Activated T-cell treated with anti-CD3 and anti-CD28 coated beads, Interleukin-2, amount 50 U/mL, for 72 hours (primary cell): Measurements from ENCODE around the gene KCNH2. TPM values are rescaled to one million over a fixed set of nuclear protein-coding genes. Genes with fewer than 3 reads are reported as not detected.

Source experiments
- ATAC-seq, 2 donors: fragments of 150-1000 bp; cut with Tn5 transposase; replicated peaks in 1 of 2; 2 replicates each; pipeline ENCODE4 v1.10.0; 2021; ENCODE audit warnings: moderate library complexity in 2 of 2, mild to moderate bottlenecking in 1 of 2
- DNase-seq, 2 donors: peaks; one replicate each; pipeline ENCODE4 v3.0.0; 2021 to 2022; ENCODE audit warnings: mixed read lengths in 1 of 2
- H3K27ac Mint-ChIP-seq: one replicate; pipeline ENCODE4 v1.8.0; 2022; ENCODE audit warnings: mild to moderate bottlenecking, moderate library complexity, mixed read lengths
- H3K27me3 Mint-ChIP-seq: one replicate; pipeline ENCODE4 v1.8.0; 2022; ENCODE audit warnings: low read depth, mixed read lengths
- H3K36me3 Mint-ChIP-seq, 2 donors: one replicate each; pipeline ENCODE4 v1.8.0; 2022; ENCODE audit warnings: mixed read lengths in 2 of 2, mild to moderate bottlenecking in 1 of 2; ENCODE audit not compliant: insufficient read depth in 2 of 2
- H3K4me1 Mint-ChIP-seq: one replicate; pipeline ENCODE4 v1.8.0; 2022; ENCODE audit warnings: low read depth, mixed read lengths
- H3K4me3 Mint-ChIP-seq, 2 donors: one replicate each; pipeline ENCODE4 v1.8.0; 2022; ENCODE audit warnings: mild to moderate bottlenecking in 2 of 2, mixed read lengths in 2 of 2, moderate library complexity in 2 of 2
- H3K9me3 Mint-ChIP-seq, 2 donors: one replicate each; pipeline ENCODE4 v1.8.0; 2022; ENCODE audit warnings: mixed read lengths in 2 of 2
- total RNA-seq, 2 donors: library from RNA; stranded (reverse); gene quantifications; one replicate each; pipeline ENCODE4 v1.2.3, GENCODE V29; 2022

Gene KCNH2
- total RNA-seq, 2 donors from 2014 or later: 0.72 to 0.77 TPM

DNA sequence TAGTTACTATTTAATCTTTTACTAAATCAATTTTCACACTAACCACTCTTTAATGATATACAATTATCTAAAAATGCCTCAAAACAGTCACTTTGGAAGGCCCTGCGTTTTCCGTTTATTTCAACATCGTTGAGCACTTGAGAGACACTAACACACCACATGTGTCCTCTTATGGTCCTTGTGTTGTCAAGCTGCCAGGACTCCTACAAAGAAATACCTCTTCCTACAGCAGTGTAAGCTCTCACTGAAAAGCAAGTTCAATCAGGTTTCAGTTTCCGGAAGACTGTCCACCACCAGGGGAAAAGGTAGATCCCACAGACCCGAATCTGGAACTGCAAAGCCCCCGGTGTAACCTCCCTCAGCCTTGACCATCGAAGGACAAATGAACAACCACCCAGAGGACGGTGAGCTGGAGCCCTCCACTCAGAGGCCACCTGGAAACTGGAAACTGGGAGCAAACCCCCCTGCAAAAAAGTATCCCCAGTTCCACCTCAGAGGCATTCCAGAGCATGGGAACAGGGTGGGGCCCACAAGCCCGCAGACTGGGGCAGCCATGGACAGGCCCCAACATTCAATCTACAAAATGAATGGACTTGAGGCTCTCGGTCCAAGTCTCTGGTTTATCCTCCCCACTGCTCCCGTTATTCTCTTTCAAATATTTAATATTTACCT is 37.6 kb downstream of the KCNH2 start:
- Mint-ChIP-seq H3K27ac (no peak overlapping the region), H3K27me3 (no peaks in the 10 kb centered on the region), H3K9me3 (no peaks in the 10 kb centered on the region), H3K4me3 (no peak overlapping the region), H3K4me1 (peaks cover 38% of the 10 kb centered on the region), H3K36me3 (no peaks in the 10 kb centered on the region)
- no peak for ATAC-seq
- DNase-seq: no peak

DNA sequence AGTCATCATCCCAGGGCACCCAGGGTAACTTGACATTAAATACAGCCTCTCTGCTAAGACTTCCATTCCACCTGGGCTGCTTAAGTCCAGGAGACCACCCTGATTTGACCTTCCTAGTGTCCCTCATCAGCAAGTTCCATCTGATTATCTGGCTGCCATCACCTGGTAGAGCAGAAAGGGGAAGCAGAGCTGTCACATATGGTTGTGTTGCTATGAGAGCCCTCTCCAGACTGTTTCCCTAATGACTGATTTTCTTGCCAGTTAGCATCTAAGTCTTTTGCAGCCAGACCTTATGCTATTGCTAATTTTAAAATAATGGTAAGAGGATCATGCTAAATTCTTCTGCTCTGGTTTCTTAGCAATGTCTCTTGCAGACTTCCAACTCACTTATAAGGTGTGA is 38.7 kb downstream of the KCNH2 start:
- Mint-ChIP-seq H3K9me3 (no peaks in the 10 kb centered on the region), H3K4me3 (no peak overlapping the region), H3K4me1 (peaks cover 38% of the 10 kb centered on the region), H3K36me3 (no peaks in the 10 kb centered on the region), H3K27ac (no peak overlapping the region), H3K27me3 (no peaks in the 10 kb centered on the region)
- no peak for ATAC-seq
- no peak for DNase-seq

DNA sequence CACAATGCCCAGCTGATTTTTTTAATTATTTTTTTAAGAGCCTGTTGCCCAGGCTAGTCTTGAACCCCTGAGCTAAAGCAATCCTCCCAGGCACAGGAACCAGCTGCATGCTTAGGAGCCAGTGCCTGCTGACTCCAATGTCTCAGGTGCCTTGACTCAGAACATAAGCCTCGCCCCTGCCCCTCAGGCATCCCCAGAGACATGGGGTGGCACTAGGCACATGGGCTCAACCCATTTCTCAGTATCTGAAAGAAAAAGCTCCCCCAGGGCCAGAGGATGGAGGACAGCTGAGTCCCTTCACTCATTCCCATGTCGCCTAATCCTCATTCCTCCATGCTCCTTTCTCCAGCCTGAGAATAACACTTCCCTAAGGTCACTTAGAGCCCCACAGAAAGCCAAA is 39.1 kb downstream of the KCNH2 start:
- H3K9me3 Mint-ChIP-seq: no peaks in the 10 kb centered on the region

GRCh38 chr7:150938566-150938965 is 39.6 kb downstream of the KCNH2 start:
- ATAC-seq: no peak
- Mint-ChIP-seq H3K9me3 (no peaks in the 10 kb centered on the region), H3K4me1 (peaks cover 38% of the 10 kb centered on the region), H3K27me3 (no peaks in the 10 kb centered on the region), H3K36me3 (no peaks in the 10 kb centered on the region), H3K4me3 (peak overlapping the region; percentile 31 to 73), H3K27ac (no peak overlapping the region)
- DNase-seq: no peak

More for the DNA sequence above, 39.1 kb downstream of the KCNH2 start:
- DNase-seq (no peak), ATAC-seq (no peak)
- Mint-ChIP-seq H3K4me3 (no peak overlapping the region), H3K36me3 (no peaks in the 10 kb centered on the region), H3K4me1 (peaks cover 38% of the 10 kb centered on the region), H3K27ac (no peak overlapping the region), H3K27me3 (no peaks in the 10 kb centered on the region)

GRCh38 chr7:150937848-150938561 is 40.1 kb downstream of the KCNH2 start:
- Mint-ChIP-seq H3K4me3 (peak overlapping the region; percentile 58 to 73), H3K27me3 (no peaks in the 10 kb centered on the region), H3K27ac (no peak overlapping the region), H3K9me3 (no peaks in the 10 kb centered on the region), H3K36me3 (no peaks in the 10 kb centered on the region), H3K4me1 (peaks cover 38% of the 10 kb centered on the region)
- peak; percentile 69 to 71 for ATAC-seq
- DNase-seq: peak; percentile 8 to 26

GRCh38 chr7:150936018-150936417 is 42.1 kb downstream of the KCNH2 start:
- Mint-ChIP-seq H3K4me1 (peaks cover 27% of the 10 kb centered on the region), H3K36me3 (no peaks in the 10 kb centered on the region), H3K9me3 (no peaks in the 10 kb centered on the region), H3K4me3 (no peak overlapping the region), H3K27ac (no peak overlapping the region), H3K27me3 (no peaks in the 10 kb centered on the region)
- no peak for DNase-seq
- no peak for ATAC-seq

GRCh38 chr7:150935149-150935548 is 43.0 kb downstream of the KCNH2 start:
- Mint-ChIP-seq H3K4me1 (peaks cover 27% of the 10 kb centered on the region), H3K4me3 (no peak overlapping the region), H3K36me3 (no peaks in the 10 kb centered on the region), H3K9me3 (no peaks in the 10 kb centered on the region), H3K27ac (no peak overlapping the region), H3K27me3 (no peaks in the 10 kb centered on the region)
- DNase-seq: no peak
- no peak for ATAC-seq

DNA sequence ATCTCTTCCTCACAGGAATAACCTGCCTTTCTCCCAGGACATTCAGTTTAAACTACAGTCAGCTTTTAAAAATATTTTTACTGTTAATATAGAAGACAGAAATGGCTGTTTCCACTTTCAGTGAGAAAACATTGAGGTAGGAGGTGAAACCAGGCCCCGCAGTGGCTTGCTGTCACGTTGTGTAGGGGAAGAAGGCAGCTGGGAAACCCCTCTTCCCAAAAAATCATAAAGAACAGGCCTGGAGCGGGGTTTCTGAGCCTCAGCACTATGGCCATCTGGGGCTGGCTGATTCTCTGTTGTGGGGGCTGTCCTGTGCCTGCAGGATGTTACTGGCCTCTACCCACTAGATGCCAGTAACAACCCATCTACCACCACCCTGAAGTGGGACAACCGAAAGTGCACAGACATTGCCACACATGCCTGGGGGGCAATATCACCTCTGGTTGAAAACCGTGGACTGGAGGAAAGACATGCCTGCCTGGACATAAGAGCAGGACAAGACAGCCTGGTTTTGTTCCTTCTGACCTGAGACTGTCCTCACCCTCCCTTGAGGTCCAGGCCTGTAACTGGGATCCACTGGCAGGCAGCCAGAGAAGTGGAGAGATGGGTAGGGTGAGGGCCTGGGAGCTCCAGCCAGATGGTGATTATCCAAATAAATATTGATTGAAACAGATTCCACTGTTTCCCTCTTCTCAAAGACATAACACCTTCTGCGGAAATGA is 43.9 kb downstream of the KCNH2 start:
- Mint-ChIP-seq H3K9me3 (no peaks in the 10 kb centered on the region), H3K4me1 (peaks cover 22% of the 10 kb centered on the region), H3K27ac (no peak overlapping the region), H3K36me3 (no peaks in the 10 kb centered on the region), H3K4me3 (no peak overlapping the region), H3K27me3 (no peaks in the 10 kb centered on the region)
- DNase-seq: no peak
- ATAC-seq: no peak

- H3K27ac Mint-ChIP-seq: no peak overlapping the region
- no peaks in the 10 kb centered on the region for H3K9me3 Mint-ChIP-seq
- no peaks in the 10 kb centered on the region for H3K36me3 Mint-ChIP-seq
- no peaks in the 10 kb centered on the region for H3K27me3 Mint-ChIP-seq
- DNase-seq (peak in 1 of 2 donors; percentile 12), ATAC-seq (no peak)
- H3K4me3 Mint-ChIP-seq: no peak overlapping the region
- no peaks in the 10 kb centered on the region for H3K4me1 Mint-ChIP-seq
These were observed 46.8 kb downstream of the KCNH2 start for GRCh38 chr7:150931199-150931869.

DNA sequence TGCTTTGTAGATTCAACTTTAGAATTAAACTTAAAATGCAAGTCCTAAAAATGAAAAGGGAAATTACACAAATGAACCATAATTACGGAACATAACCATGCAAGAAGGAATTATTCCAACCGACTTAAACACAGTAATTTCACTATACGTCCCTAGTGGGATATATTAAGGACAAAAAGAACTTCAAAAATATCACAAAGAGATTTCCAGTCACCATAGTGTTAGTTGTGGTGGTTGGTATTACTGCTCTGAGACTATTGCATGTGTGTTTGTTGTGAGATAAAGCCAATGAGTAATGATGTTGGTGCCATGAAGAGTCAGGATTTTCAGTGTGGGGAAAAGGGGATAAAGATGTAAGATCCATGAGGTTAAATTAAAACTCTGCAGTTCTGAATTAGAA is 49.6 kb downstream of the KCNH2 start:
- Mint-ChIP-seq H3K27ac (no peak overlapping the region), H3K9me3 (no peaks in the 10 kb centered on the region), H3K36me3 (no peaks in the 10 kb centered on the region), H3K4me3 (no peak overlapping the region), H3K27me3 (peaks cover 9% of the 10 kb centered on the region), H3K4me1 (peaks cover 10% of the 10 kb centered on the region)
- ATAC-seq: no peak
- DNase-seq: no peak

DNA sequence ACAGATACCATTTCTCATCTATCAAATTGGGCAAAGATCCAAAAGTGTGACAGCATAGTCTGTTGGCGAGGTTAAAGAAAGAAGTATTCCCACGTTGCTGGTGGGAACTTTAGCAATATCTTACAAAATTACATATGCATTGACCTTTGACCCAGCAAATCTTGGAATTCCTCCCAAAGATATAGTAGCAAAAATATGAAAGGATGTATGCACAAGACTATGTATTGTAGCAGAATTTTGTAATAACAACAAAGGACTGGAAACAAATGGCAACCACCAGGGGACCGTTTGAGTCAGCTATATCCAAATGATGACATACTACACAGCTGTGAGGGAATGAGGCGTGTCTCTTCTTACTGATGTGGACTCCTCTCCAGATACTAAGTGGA is 50.2 kb downstream of the KCNH2 start:
- peaks cover 9% of the 10 kb centered on the region for H3K27me3 Mint-ChIP-seq
- H3K4me1 Mint-ChIP-seq: peaks cover 10% of the 10 kb centered on the region
- no peaks in the 10 kb centered on the region for H3K9me3 Mint-ChIP-seq
- no peaks in the 10 kb centered on the region for H3K36me3 Mint-ChIP-seq
- DNase-seq (peak in 1 of 2 donors; percentile 12), ATAC-seq (peak in 1 of 2 donors; percentile 73)
- H3K4me3 Mint-ChIP-seq: no peak overlapping the region
- no peak overlapping the region for H3K27ac Mint-ChIP-seq

- Mint-ChIP-seq H3K4me3 (no peak overlapping the region), H3K27ac (no peak overlapping the region), H3K27me3 (peaks cover 9% of the 10 kb centered on the region), H3K9me3 (no peaks in the 10 kb centered on the region), H3K36me3 (no peaks in the 10 kb centered on the region), H3K4me1 (peaks cover 10% of the 10 kb centered on the region)
- ATAC-seq: no peak
- no peak for DNase-seq
These were observed 50.8 kb downstream of the KCNH2 start for GRCh38 chr7:150927157-150927955.
